Pons (tissue), 1 donor: ENCODE measurements around the gene RNF208.
"Not testable (repeated sequence)": the region's sequence is repeated elsewhere in the genome, so short reads cannot be mapped to it uniquely, and the experiment has no call there.

Experiments
- DNase-seq: peaks from one replicate; pipeline ENCODE4 v3.0.0-alpha.2; 2016; ENCODE audit warnings: low spot score

Gene RNF208

GRCh38 chr9:137222190-137223077 lies at the start of gene RNF208:
Gene RNF208 (minus strand): TSS chr9:137222240. CDS start chr9:137221212, 1,028 bp downstream.
- no peak for DNase-seq

- DNase-seq, result no peak
Measured at GRCh38 chr9:137271696-137272076, 49.6 kb upstream of the RNF208 start.

- no peak for DNase-seq
Measured at GRCh38 chr9:137270929-137271695, 49.1 kb upstream of the RNF208 start.

GRCh38 chr9:137269231-137269772 lies 47.3 kb upstream of the RNF208 start:
- no peak for DNase-seq

GRCh38 chr9:137268538-137269201 lies 46.6 kb upstream of the RNF208 start:
- DNase-seq, result no peak

GRCh38 chr9:137267933-137268355 lies 45.9 kb upstream of the RNF208 start:
- DNase-seq, result no peak

- no peak for DNase-seq
Measured at GRCh38 chr9:137266585-137267453, 44.8 kb upstream of the RNF208 start.

- no peak for DNase-seq
Measured at GRCh38 chr9:137266162-137266527, 44.1 kb upstream of the RNF208 start.

GRCh38 chr9:137265496-137266161 lies 43.6 kb upstream of the RNF208 start:
- no peak for DNase-seq

GRCh38 chr9:137264067-137264466 lies 42.0 kb upstream of the RNF208 start:
- DNase-seq, result no peak

- no peak for DNase-seq
Measured at GRCh38 chr9:137263506-137263905, 41.5 kb upstream of the RNF208 start.

GRCh38 chr9:137262909-137263285 lies 40.9 kb upstream of the RNF208 start:
- no peak for DNase-seq

- not testable (repeated sequence) for DNase-seq
Measured at GRCh38 chr9:137262173-137262908, 40.3 kb upstream of the RNF208 start.

- no peak for DNase-seq
Measured at GRCh38 chr9:137256856-137257255, 34.8 kb upstream of the RNF208 start.

GRCh38 chr9:137256362-137256761 lies 34.3 kb upstream of the RNF208 start:
- DNase-seq, result no peak

GRCh38 chr9:137255448-137256114 lies 33.5 kb upstream of the RNF208 start:
- DNase-seq, result no peak

- peak; percentile 81 for DNase-seq
Measured at GRCh38 chr9:137254624-137255447, 32.8 kb upstream of the RNF208 start, which contains the start of gene NELFB. Gene NELFB (plus strand): TSS chr9:137255327.
